ENCODE data around the gene POLR2M. TPM values are rescaled to one million over a fixed set of nuclear protein-coding genes. Genes with fewer than 3 reads are reported as not detected.

Gene POLR2M
- total RNA-seq, 1 experiment from 2014 or later, result 86.2 TPM

GRCh38 chr15:57662091-57662744 is 44.3 kb upstream of the POLR2M start:
- no peaks in the 10 kb centered on the region for H3K9me3 ChIP-seq (ENCODE audit: control insufficient read depth in 1 of 2, insufficient read depth in 1 of 2, low read depth in 1 of 2, low read length in 2 of 2)
- H3K9me2 ChIP-seq (ENCODE audit: insufficient read depth), result no peaks in the 10 kb centered on the region
- intact Hi-C loops (cut with micrococcal nuclease), result no loop called here
- H3K4me1 ChIP-seq (ENCODE audit: control insufficient read depth in 1 of 2, insufficient read depth in 2 of 2, low read length in 2 of 2), result peaks cover 0 to 4% of the 10 kb centered on the region in 2 experiments; a peak in 2 of 4 replicates
- H2AFZ ChIP-seq (ENCODE audit: low read depth, low read length, poor library complexity, severe bottlenecking), result no peak overlapping the region
- ChIA-PET RAD21 (ENCODE audit: low non-redundant PET in 1 of 2, low total read pairs in 2 of 2, uncharacterized antibody in 2 of 2, unreplicated experiment in 2 of 2) (no interaction called here), POLR2A (no interaction called here), CTCF (interaction anchor here (0.9 kb wide), 1 partner anchor 70 kb away, joined by 3 read pairs; no protein-coding TSS in a partner anchor)
- H3K79me2 ChIP-seq (ENCODE audit: insufficient read depth, low read length), result no peaks in the 10 kb centered on the region
- no peak overlapping the region for H3K9ac ChIP-seq (ENCODE audit: low read length)
- H3K36me3 ChIP-seq (ENCODE audit: control insufficient read depth in 1 of 2, insufficient read depth in 2 of 2, low read length in 2 of 2), result no peaks in the 10 kb centered on the region
- no TSS peak for BruUV-seq (replicated peaks)
- H3K27me3 ChIP-seq (ENCODE audit: insufficient read depth, low read length), result no peaks in the 10 kb centered on the region
- no peaks in the 10 kb centered on the region for H4K20me1 ChIP-seq (ENCODE audit: insufficient read depth)
- no peak for ATAC-seq
- H3K4me3 ChIP-seq (replicated peaks in 1 of 2; ENCODE audit: low read depth in 1 of 2, low read length in 2 of 2), result no peak overlapping the region
- no peak overlapping the region for H3K27ac ChIP-seq (ENCODE audit: low read depth, low read length)
- no peak for TF ChIP-seq POLR2AphosphoS5 (IDR thresholded peaks at IDR 0.05; ENCODE audit: low read depth, low read length)
- TF ChIP-seq YY1 (IDR thresholded peaks at IDR 0.05; ENCODE audit: extremely low read depth, insufficient replicate concordance, low read depth, low read length), result no peak
- no peak for TF ChIP-seq EZH2 (IDR thresholded peaks at IDR 0.05)
- no peak for TF ChIP-seq ZNF274 (IDR thresholded peaks at IDR 0.05; ENCODE audit: low read depth, low read length)
- no peak for TF ChIP-seq MAX (IDR thresholded peaks at IDR 0.05)
- no peak for TF ChIP-seq SRF (IDR thresholded peaks at IDR 0.05; ENCODE audit: low read depth)
- no peak for TF ChIP-seq POLR2A (IDR thresholded peaks at IDR 0.05; ENCODE audit: borderline replicate concordance, extremely low read depth, insufficient read depth, insufficient read length)
- TF ChIP-seq SIN3A (IDR thresholded peaks at IDR 0.05; ENCODE audit: low read depth), result no peak
- no peak overlapping the region for H3K4me2 ChIP-seq (ENCODE audit: low read length)
- no peak for DNase-seq (ENCODE audit: low read depth, low spot score)

- intact Hi-C loops (cut with micrococcal nuclease), result no loop called here
- ChIA-PET RAD21 (ENCODE audit: low non-redundant PET in 1 of 2, low total read pairs in 2 of 2, uncharacterized antibody in 2 of 2, unreplicated experiment in 2 of 2) (no interaction called here), CTCF (interaction anchor here (0.6 to 0.9 kb wide), 2 partner anchors 22 to 70 kb away, joined by 3 read pairs; no protein-coding TSS in a partner anchor), POLR2A (no interaction called here)
- H3K27ac ChIP-seq (ENCODE audit: low read depth, low read length), result no peak overlapping the region
- H3K4me1 ChIP-seq (ENCODE audit: control insufficient read depth in 1 of 2, insufficient read depth in 2 of 2, low read length in 2 of 2), result peaks cover 4 to 6% of the 10 kb centered on the region in 2 experiments; a peak in 2 of 4 replicates
- no peaks in the 10 kb centered on the region for H3K36me3 ChIP-seq (ENCODE audit: control insufficient read depth in 1 of 2, insufficient read depth in 2 of 2, low read length in 2 of 2)
- BruUV-seq (replicated peaks), result no TSS peak
- DNase-seq (ENCODE audit: low read depth, low spot score) (no peak), ATAC-seq (no peak)
- no peak overlapping the region for H3K4me2 ChIP-seq (ENCODE audit: low read length)
- H3K27me3 ChIP-seq (ENCODE audit: insufficient read depth, low read length), result no peaks in the 10 kb centered on the region
- no peak overlapping the region for H3K9ac ChIP-seq (ENCODE audit: low read length)
- H3K79me2 ChIP-seq (ENCODE audit: insufficient read depth, low read length), result no peaks in the 10 kb centered on the region
- no peaks in the 10 kb centered on the region for H3K9me3 ChIP-seq (ENCODE audit: control insufficient read depth in 1 of 2, insufficient read depth in 1 of 2, low read depth in 1 of 2, low read length in 2 of 2)
- no peak overlapping the region for H3K4me3 ChIP-seq (replicated peaks in 1 of 2; ENCODE audit: low read depth in 1 of 2, low read length in 2 of 2)
- H2AFZ ChIP-seq (ENCODE audit: low read depth, low read length, poor library complexity, severe bottlenecking), result no peak overlapping the region
- H3K9me2 ChIP-seq (ENCODE audit: insufficient read depth), result no peaks in the 10 kb centered on the region
- H4K20me1 ChIP-seq (ENCODE audit: insufficient read depth), result no peaks in the 10 kb centered on the region
- TF ChIP-seq SIN3A (IDR thresholded peaks at IDR 0.05; ENCODE audit: low read depth), result no peak
- no peak for TF ChIP-seq POLR2AphosphoS5 (IDR thresholded peaks at IDR 0.05; ENCODE audit: low read depth, low read length)
- no peak for TF ChIP-seq SP1 (IDR thresholded peaks at IDR 0.05; ENCODE audit: low read depth)
- no peak for TF ChIP-seq ZFX (IDR thresholded peaks at IDR 0.05)
- no peak for TF ChIP-seq JUND (IDR thresholded peaks at IDR 0.05)
- TF ChIP-seq CBX3 (IDR thresholded peaks at IDR 0.05; ENCODE audit: low read depth), result no peak
- no peak for TF ChIP-seq ZNF274 (IDR thresholded peaks at IDR 0.05; ENCODE audit: low read depth, low read length)
- no peak for TF ChIP-seq ZBTB33 (IDR thresholded peaks at IDR 0.05; ENCODE audit: extremely low read depth, insufficient replicate concordance, low read length)
- TF ChIP-seq FOSL1 (IDR thresholded peaks at IDR 0.05; ENCODE audit: low read depth), result no peak
- TF ChIP-seq REST (IDR thresholded peaks at IDR 0.05; ENCODE audit: low read depth), result no peak
- no peak for TF ChIP-seq EZH2phosphoT487 (IDR thresholded peaks at IDR 0.05; ENCODE audit: borderline replicate concordance)
Measured at GRCh38 chr15:57662802-57663201, 43.7 kb upstream of the POLR2M start.

All from HCT116 (cell line).